Peyer's patch (tissue), 4 donors: Measurements from ENCODE around the gene ZNF470.

Experiments
- POLR2A ChIP-seq, 2 donors: fragments of 450-650 bp; IDR thresholded peaks; one replicate each; pipeline ENCODE4 v1.5.1; 2017; ENCODE audit warnings: antibody characterized with exemption in 2 of 2, mild to moderate bottlenecking in 2 of 2, moderate library complexity in 2 of 2
- TF ChIP-seq, protein P1 (sequence below), 6 experiments: fragments of 450-650 bp in 4 of 6; fragments of 200-600 bp in 2 of 6; sonication (generic) in 1 of 6; IDR thresholded peaks; one replicate each; pipeline ENCODE4 v1.5.1; 2017 to 2019; ENCODE audit warnings: antibody characterized with exemption in 6 of 6, mild to moderate bottlenecking in 3 of 6, moderate library complexity in 1 of 6

DNA sequence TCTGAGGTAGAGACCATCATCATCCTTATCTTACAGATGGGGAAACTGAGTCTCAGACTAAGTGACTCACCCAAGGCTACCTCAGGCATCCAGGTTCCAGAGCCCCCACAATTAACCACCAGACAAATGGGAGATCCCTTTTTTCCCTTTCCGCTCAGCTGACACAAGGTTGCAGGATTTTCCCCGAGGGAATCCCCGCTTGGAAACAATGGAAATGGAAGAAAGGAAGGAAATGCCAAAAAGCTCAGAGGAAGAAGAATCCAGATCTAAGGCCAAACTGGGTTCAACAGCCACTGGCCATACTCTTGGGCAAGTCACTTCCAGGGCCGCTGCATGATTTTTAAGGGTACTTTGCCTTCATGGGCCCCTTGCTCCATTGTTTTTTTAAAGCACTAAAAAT lies 29.4 kb downstream of the ZNF470 start:
- TF ChIP-seq, protein P1, sequence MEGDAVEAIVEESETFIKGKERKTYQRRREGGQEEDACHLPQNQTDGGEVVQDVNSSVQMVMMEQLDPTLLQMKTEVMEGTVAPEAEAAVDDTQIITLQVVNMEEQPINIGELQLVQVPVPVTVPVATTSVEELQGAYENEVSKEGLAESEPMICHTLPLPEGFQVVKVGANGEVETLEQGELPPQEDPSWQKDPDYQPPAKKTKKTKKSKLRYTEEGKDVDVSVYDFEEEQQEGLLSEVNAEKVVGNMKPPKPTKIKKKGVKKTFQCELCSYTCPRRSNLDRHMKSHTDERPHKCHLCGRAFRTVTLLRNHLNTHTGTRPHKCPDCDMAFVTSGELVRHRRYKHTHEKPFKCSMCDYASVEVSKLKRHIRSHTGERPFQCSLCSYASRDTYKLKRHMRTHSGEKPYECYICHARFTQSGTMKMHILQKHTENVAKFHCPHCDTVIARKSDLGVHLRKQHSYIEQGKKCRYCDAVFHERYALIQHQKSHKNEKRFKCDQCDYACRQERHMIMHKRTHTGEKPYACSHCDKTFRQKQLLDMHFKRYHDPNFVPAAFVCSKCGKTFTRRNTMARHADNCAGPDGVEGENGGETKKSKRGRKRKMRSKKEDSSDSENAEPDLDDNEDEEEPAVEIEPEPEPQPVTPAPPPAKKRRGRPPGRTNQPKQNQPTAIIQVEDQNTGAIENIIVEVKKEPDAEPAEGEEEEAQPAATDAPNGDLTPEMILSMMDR (IDR thresholded peaks at IDR 0.05), result no peak
- TF ChIP-seq POLR2A (IDR thresholded peaks at IDR 0.05), result no peak
